ENCODE data around the gene SSBP3. TPM values are rescaled to one million over a fixed set of nuclear protein-coding genes. Genes with fewer than 3 reads are reported as not detected.
"Not testable (repeated sequence)": the region's sequence is repeated elsewhere in the genome, so short reads cannot be mapped to it uniquely, and the experiment has no call there.

Gene SSBP3
- total RNA-seq, 1 donor from 2014 or later = 44.0 TPM

GRCh38 chr1:54391450-54392209, 14.6 kb downstream of the SSBP3 start:
- no peaks in the 10 kb centered on the region for H3K27me3 ChIP-seq (ENCODE audit: low read depth)
- H3K9me3 ChIP-seq = no peaks in the 10 kb centered on the region
- intact Hi-C loops (cut with DNase I) = no loop called here
- peaks cover 52% of the 10 kb centered on the region for H3K36me3 ChIP-seq
- ATAC-seq = no peak
- no peak overlapping the region for H3K4me3 ChIP-seq
- no peak for DNase-seq
- H3K27ac ChIP-seq = no peak overlapping the region
- H3K4me1 ChIP-seq = peaks cover 3% of the 10 kb centered on the region
- TF ChIP-seq, protein P1, sequence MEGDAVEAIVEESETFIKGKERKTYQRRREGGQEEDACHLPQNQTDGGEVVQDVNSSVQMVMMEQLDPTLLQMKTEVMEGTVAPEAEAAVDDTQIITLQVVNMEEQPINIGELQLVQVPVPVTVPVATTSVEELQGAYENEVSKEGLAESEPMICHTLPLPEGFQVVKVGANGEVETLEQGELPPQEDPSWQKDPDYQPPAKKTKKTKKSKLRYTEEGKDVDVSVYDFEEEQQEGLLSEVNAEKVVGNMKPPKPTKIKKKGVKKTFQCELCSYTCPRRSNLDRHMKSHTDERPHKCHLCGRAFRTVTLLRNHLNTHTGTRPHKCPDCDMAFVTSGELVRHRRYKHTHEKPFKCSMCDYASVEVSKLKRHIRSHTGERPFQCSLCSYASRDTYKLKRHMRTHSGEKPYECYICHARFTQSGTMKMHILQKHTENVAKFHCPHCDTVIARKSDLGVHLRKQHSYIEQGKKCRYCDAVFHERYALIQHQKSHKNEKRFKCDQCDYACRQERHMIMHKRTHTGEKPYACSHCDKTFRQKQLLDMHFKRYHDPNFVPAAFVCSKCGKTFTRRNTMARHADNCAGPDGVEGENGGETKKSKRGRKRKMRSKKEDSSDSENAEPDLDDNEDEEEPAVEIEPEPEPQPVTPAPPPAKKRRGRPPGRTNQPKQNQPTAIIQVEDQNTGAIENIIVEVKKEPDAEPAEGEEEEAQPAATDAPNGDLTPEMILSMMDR (IDR thresholded peaks at IDR 0.05) = no peak

DNA sequence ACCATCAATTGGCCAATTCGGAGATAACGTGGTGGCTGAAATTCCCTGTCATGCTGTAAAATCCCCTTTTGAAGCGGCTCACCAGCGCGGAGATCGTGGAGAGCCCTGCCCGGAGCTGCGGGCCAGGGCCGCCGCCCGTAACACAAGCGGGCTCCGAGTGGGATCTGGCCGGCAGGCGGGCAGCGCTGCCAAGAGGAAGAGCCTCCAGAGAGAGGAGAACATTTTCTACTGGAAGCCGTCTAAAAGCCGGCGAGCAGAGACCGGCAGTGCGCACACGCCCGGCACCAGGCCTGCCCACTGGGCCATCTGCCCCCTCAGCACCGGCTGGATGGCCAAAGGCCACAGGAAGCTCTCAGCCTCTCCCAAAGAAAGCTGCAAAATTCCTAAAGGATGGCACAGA, 15.5 kb downstream of the SSBP3 start:
- Histone ChIP-seq H3K9me3 (no peaks in the 10 kb centered on the region), H3K4me3 (no peak overlapping the region), H3K27me3 (ENCODE audit: low read depth) (no peaks in the 10 kb centered on the region), H3K4me1 (peaks cover 6% of the 10 kb centered on the region), H3K36me3 (peaks cover 47% of the 10 kb centered on the region), H3K27ac (no peak overlapping the region)
- DNase-seq (no peak), ATAC-seq (no peak)
- intact Hi-C loops (cut with DNase I) = no loop called here
- TF ChIP-seq, protein P1 (IDR thresholded peaks at IDR 0.05) = no peak

GRCh38 chr1:54389608-54390007, 16.6 kb downstream of the SSBP3 start:
- intact Hi-C loops (cut with DNase I) = not testable (repeated sequence)

GRCh38 chr1:54387419-54387818, 18.8 kb downstream of the SSBP3 start:
- H3K27ac ChIP-seq = no peak overlapping the region
- DNase-seq (no peak), ATAC-seq (no peak)
- H3K27me3 ChIP-seq (ENCODE audit: low read depth) = no peaks in the 10 kb centered on the region
- intact Hi-C loops (cut with DNase I) = no loop called here
- no peaks in the 10 kb centered on the region for H3K9me3 ChIP-seq
- peaks cover 21% of the 10 kb centered on the region for H3K4me1 ChIP-seq
- no peak overlapping the region for H3K4me3 ChIP-seq
- H3K36me3 ChIP-seq = peaks cover 23% of the 10 kb centered on the region
- TF ChIP-seq, protein P1 (IDR thresholded peaks at IDR 0.05) = no peak

More at GRCh38 chr1:54389608-54390007, 16.6 kb downstream of the SSBP3 start:
- H3K27me3 ChIP-seq (ENCODE audit: low read depth); H3K4me3 ChIP-seq; DNase-seq; H3K9me3 ChIP-seq; H3K27ac ChIP-seq; ATAC-seq: not testable (repeated sequence)
- peaks cover 41% of the 10 kb centered on the region for H3K36me3 ChIP-seq
- peaks cover 16% of the 10 kb centered on the region for H3K4me1 ChIP-seq

DNA sequence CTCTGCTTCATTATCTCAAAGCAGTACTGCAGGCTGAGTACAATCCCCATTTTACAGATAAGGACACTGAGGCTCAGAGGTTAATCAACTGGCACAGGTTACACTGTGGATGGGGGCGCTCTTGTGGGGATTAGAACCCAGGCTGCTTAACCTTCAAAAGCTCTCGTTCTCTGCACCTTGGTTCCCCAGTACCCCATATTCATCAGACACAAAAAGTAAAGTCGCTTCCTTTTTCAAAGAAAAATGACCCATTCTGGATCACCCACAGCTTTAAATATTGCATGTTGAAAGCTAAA, 20.5 kb downstream of the SSBP3 start:
- peaks cover 21% of the 10 kb centered on the region for H3K4me1 ChIP-seq
- H3K4me3 ChIP-seq = no peak overlapping the region
- DNase-seq (no peak), ATAC-seq (no peak)
- intact Hi-C loops (cut with DNase I) = no loop called here
- no peak overlapping the region for H3K27ac ChIP-seq
- H3K9me3 ChIP-seq = no peaks in the 10 kb centered on the region
- TF ChIP-seq, protein P1 (IDR thresholded peaks at IDR 0.05) = no peak
- H3K36me3 ChIP-seq = peaks cover 15% of the 10 kb centered on the region
- H3K27me3 ChIP-seq (ENCODE audit: low read depth) = no peaks in the 10 kb centered on the region

DNA sequence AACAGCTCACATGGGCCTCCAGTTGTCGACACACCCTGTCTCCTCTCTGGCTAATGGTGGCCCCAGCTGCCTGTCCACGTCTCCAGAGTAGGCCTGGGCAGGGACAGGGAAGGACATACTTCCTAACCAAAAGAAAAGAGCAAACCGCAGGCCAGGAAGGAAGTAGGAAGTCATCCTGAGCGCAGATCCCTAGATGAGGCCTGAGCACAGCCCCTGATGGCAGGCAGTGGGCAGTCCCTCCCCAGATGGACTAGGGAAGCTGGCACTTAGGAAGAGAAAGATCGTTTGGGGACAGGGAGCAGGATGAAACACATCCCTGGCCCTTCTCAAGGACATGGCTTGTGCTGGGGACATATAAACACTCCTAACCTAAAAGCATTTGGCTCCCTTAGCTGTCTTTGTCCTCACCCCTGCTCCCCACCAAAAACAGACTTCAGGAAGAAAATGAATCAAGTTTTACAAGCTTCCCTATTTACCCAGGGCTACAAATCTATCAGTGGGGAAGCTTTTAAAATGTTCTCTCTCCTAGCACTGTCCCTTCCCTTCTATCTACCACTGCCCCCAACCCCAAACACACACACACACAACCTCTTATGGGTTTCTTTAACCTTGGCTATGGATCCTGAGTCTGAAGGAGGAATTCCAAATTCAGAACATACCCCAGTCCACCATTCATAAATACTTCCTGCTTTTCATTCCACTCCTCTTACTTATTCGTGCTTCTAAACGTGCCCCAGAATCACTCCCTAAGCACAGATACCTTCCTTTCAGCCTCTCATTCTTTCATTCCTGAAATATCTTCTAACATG, 21.1 kb downstream of the SSBP3 start:
- Histone ChIP-seq H3K4me1 (peaks cover 26% of the 10 kb centered on the region), H3K27me3 (ENCODE audit: low read depth) (no peaks in the 10 kb centered on the region), H3K36me3 (peaks cover 17% of the 10 kb centered on the region), H3K9me3 (no peaks in the 10 kb centered on the region), H3K27ac (no peak overlapping the region), H3K4me3 (no peak overlapping the region)
- DNase-seq (no peak), ATAC-seq (peak in 1 of 2 donors; percentile 30)
- intact Hi-C loops (cut with DNase I) = no loop called here
- TF ChIP-seq, protein P1 (IDR thresholded peaks at IDR 0.05) = no peak

Measured in lower lobe of right lung (tissue), 2 donors.